Upper lobe of left lung (tissue), 6 donors: Measurements from ENCODE around the gene C4BPB. TPM values are rescaled to one million over a fixed set of nuclear protein-coding genes. Genes with fewer than 3 reads are reported as not detected.

Experiments
- ATAC-seq, 2 donors: fragments of 200-7000 bp; cut with Tn5 transposase; one replicate each; pipeline ENCODE4 v1.9.1; 2022; ENCODE audit warnings: mild to moderate bottlenecking in 2 of 2, moderate library complexity in 2 of 2; ENCODE audit not compliant: low FRiP score in 2 of 2
- DNase-seq, 2 donors: peaks; one replicate each; pipeline ENCODE4 v3.0.0-alpha.2; 2019 to 2020
- H3K27ac ChIP-seq, 4 donors: fragments of 200-600 bp; sonication (generic); one replicate each; pipeline ENCODE4 v1.5.1; 2016 to 2019
- H3K27me3 ChIP-seq, 4 donors: fragments of 200-600 bp; sonication (generic); one replicate each; pipeline ENCODE4 v1.5.1; 2017 to 2019
- H3K36me3 ChIP-seq, 4 donors: fragments of 200-600 bp; sonication (generic); one replicate each; pipeline ENCODE4 v1.5.1; 2016 to 2019
- H3K4me1 ChIP-seq, 4 donors: fragments of 200-600 bp; sonication (generic); one replicate each; pipeline ENCODE4 v1.5.1; 2018 to 2019
- H3K4me3 ChIP-seq, 4 donors: fragments of 200-600 bp; sonication (generic); one replicate each; pipeline ENCODE4 v1.5.1; 2017 to 2019; ENCODE audit warnings: mild to moderate bottlenecking in 2 of 4, moderate library complexity in 1 of 4
- H3K9me3 ChIP-seq, 4 donors: fragments of 200-600 bp; sonication (generic); one replicate each; pipeline ENCODE4 v1.5.1; 2018 to 2019
- EP300 ChIP-seq, 4 donors: sonication (generic); formaldehyde crosslinking; IDR thresholded peaks; one replicate each; pipeline ENCODE4 v1.5.1; 2017; ENCODE audit warnings: antibody characterized with exemption in 4 of 4, control low read depth in 2 of 4
- POLR2A ChIP-seq, 4 donors: fragments of 450-650 bp; IDR thresholded peaks; one replicate each; pipeline ENCODE4 v1.5.1; 2016 to 2017; ENCODE audit warnings: antibody characterized with exemption in 4 of 4, mild to moderate bottlenecking in 2 of 4
- POLR2AphosphoS5 ChIP-seq, 2 donors: sonication (generic); formaldehyde crosslinking; IDR thresholded peaks; one replicate each; pipeline ENCODE4 v1.5.1; 2017; ENCODE audit warnings: antibody characterized with exemption in 2 of 2
- WGBS, 2 donors: methylation state at CpG; one replicate each; pipeline ENCODE4 v1.1.5; 2017 to 2018; 5-methylcytosine and 5-hydroxymethylcytosine counted together
- total RNA-seq, 6 donors: library from RNA; depleted of rRNA in 4 of 6; stranded (reverse); fragments of >200 nt in 4 of 6; gene quantifications; one replicate each; pipeline versions ENCODE4 v1.1.0 to v1.2.1, GENCODE V29; 2016 to 2021
- TF ChIP-seq, protein P1 (sequence below), 6 experiments: fragments of 450-650 bp in 4 of 6; fragments of 200-600 bp in 2 of 6; sonication (generic) in 2 of 6; IDR thresholded peaks; one replicate each; pipeline ENCODE4 v1.5.1; 2016 to 2019; ENCODE audit warnings: antibody characterized with exemption in 6 of 6
- donor health status: DM: no; HTN: no; CAD: no; lungs with moderate emphysema.
- donor health status: DM: no; HTN: yes; CAD: no; lungs with severe emphysema.

Gene C4BPB
- total RNA-seq, 6 donors from 2014 or later = 1.1 to 40.9 (median 9.2) TPM

GRCh38 chr1:207077470-207078377 lies 10.9 kb upstream of the C4BPB start:
- ATAC-seq (peak; percentile 91 to 94), DNase-seq (peak in 1 of 2 donors; percentile 70)
- Histone ChIP-seq H3K36me3 (no peaks in the 10 kb centered on the region), H3K4me3 (no peak overlapping the region), H3K9me3 (no peaks in the 10 kb centered on the region), H3K4me1 (peaks cover 0 to 14% (median 6%) of the 10 kb centered on the region in 4 donors), H3K27ac (peak overlapping the region in 1 of 4 donors; percentile 37), H3K27me3 (no peaks in the 10 kb centered on the region)
- TF ChIP-seq POLR2A (IDR thresholded peaks at IDR 0.05) (no peak), POLR2AphosphoS5 (IDR thresholded peaks at IDR 0.05) (no peak), EP300 (IDR thresholded peaks at IDR 0.05) (no peak)
- TF ChIP-seq, protein P1, sequence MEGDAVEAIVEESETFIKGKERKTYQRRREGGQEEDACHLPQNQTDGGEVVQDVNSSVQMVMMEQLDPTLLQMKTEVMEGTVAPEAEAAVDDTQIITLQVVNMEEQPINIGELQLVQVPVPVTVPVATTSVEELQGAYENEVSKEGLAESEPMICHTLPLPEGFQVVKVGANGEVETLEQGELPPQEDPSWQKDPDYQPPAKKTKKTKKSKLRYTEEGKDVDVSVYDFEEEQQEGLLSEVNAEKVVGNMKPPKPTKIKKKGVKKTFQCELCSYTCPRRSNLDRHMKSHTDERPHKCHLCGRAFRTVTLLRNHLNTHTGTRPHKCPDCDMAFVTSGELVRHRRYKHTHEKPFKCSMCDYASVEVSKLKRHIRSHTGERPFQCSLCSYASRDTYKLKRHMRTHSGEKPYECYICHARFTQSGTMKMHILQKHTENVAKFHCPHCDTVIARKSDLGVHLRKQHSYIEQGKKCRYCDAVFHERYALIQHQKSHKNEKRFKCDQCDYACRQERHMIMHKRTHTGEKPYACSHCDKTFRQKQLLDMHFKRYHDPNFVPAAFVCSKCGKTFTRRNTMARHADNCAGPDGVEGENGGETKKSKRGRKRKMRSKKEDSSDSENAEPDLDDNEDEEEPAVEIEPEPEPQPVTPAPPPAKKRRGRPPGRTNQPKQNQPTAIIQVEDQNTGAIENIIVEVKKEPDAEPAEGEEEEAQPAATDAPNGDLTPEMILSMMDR (IDR thresholded peaks at IDR 0.05) = peak; percentile 72 to 89 (median 86)
- WGBS, 2 donors = 37 to 38% methylated on average over 6 of the region's 6 CpGs

DNA sequence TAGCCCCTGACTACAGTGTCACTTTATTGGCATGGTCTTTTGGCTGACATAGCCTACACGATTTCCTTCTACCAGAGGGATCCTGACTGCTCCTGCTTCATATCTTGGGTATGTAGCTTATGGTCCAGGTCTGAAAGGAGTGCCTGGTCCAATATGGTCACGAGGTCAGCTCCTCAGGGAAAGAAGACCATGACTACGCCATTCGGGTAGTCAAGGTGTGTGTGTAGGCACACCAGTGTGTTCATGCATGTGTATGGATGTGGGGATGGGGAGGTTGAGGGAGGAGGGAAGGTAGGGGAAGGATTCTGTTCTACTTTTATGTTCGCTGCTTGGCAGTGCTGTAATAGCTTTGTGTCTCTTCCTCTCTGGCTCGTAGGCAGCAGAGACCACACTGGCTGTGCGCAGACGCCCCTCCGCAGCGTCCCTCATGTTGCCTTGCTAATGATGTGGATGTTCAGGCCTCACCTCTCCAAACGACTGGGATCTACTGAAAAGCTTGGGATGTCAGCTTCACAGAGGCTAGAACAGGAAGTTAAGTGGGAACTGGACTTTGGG lies 10.0 kb upstream of the C4BPB start:
- no peak overlapping the region for H3K4me3 ChIP-seq
- 86 to 87% methylated on average over 11 of the region's 11 CpGs for WGBS, 2 donors
- TF ChIP-seq, protein P1 (IDR thresholded peaks at IDR 0.05) = no peak
- TF ChIP-seq POLR2A (IDR thresholded peaks at IDR 0.05) (no peak), POLR2AphosphoS5 (IDR thresholded peaks at IDR 0.05) (no peak)
- DNase-seq (no peak), ATAC-seq (no peak)
- H3K36me3 ChIP-seq = no peaks in the 10 kb centered on the region
- H3K27ac ChIP-seq = no peak overlapping the region
- H3K9me3 ChIP-seq = no peaks in the 10 kb centered on the region
- H3K27me3 ChIP-seq = no peaks in the 10 kb centered on the region
- peaks cover 0 to 14% (median 6%) of the 10 kb centered on the region in 4 donors for H3K4me1 ChIP-seq

GRCh38 chr1:207079706-207080241 lies 8.9 kb upstream of the C4BPB start:
- ATAC-seq (no peak), DNase-seq (peak in 1 of 2 donors; percentile 29)
- no peak overlapping the region for H3K27ac ChIP-seq
- H3K4me1 ChIP-seq = peaks cover 0 to 21% (median 6%) of the 10 kb centered on the region in 4 donors
- no peak overlapping the region for H3K4me3 ChIP-seq
- 80 to 93% methylated on average over 6 of the region's 6 CpGs for WGBS, 2 donors
- no peaks in the 10 kb centered on the region for H3K9me3 ChIP-seq
- H3K27me3 ChIP-seq = no peaks in the 10 kb centered on the region
- TF ChIP-seq POLR2A (IDR thresholded peaks at IDR 0.05) (no peak), EP300 (IDR thresholded peaks at IDR 0.05) (no peak), POLR2AphosphoS5 (IDR thresholded peaks at IDR 0.05) (no peak)
- TF ChIP-seq, protein P1 (IDR thresholded peaks at IDR 0.05) = no peak
- H3K36me3 ChIP-seq = no peaks in the 10 kb centered on the region

GRCh38 chr1:207081088-207081487 lies 7.6 kb upstream of the C4BPB start:
- Histone ChIP-seq H3K4me1 (peaks cover 0 to 23% (median 7%) of the 10 kb centered on the region in 4 donors), H3K27ac (no peak overlapping the region), H3K9me3 (no peaks in the 10 kb centered on the region), H3K27me3 (no peaks in the 10 kb centered on the region), H3K4me3 (no peak overlapping the region), H3K36me3 (no peaks in the 10 kb centered on the region)
- 47 to 56% methylated on average over 2 of the region's 2 CpGs for WGBS, 2 donors
- DNase-seq (no peak), ATAC-seq (no peak)
- TF ChIP-seq, protein P1 (IDR thresholded peaks at IDR 0.05) = no peak
- TF ChIP-seq POLR2A (IDR thresholded peaks at IDR 0.05) (no peak), EP300 (IDR thresholded peaks at IDR 0.05) (no peak), POLR2AphosphoS5 (IDR thresholded peaks at IDR 0.05) (no peak)
